ENCODE results near the gene ITLN1. TPM values are rescaled to one million over a fixed set of nuclear protein-coding genes. Genes with fewer than 3 reads are reported as not detected.

The ITLN1 gene
- total RNA-seq, 2 experiments from 2014 or later: not detected

DNA sequence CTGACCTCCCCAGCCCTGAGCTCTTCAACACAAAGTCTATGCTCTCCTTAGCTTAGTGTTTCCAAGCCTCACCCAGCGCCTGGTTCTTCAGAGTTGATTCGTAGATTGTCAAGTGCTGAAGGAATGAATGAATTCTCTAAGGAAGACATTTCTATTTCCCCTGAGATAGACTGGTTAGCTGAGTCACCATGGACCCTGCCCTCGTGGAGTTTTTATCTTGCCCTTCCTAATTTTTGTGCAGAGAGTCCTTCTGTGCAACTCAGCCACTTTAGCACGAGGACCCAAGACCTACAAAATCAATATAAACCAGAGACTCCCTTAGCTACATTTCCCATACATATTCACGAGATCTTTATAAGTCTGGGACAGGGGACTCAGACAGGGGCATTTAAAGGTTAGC, 19.6 kb downstream of the ITLN1 start:
- POLR2A ChIA-PET: no interaction called here

DNA sequence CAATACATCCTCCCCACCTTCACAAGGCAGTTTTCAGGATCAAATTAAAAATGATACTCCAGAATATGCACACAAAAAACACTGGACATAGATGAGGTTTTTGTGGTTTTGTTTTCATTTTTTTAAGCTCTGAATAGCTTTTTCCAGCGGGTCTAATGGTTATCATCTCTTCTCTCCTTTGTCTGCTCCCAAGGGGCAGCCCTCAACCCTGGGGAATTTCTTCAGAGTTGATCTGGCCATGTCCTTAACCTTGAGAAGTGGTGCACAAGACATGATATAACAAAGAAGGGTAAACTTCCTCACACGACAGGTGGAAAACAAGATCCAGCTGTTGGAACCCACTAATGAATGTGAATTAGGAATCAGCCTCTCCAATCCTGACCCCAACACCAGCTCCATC, 20.8 kb downstream of the ITLN1 start:
- ChIA-PET POLR2A (interaction anchor here (2.6 kb wide), 1 partner anchor 27 kb away, joined by 20 read pairs; no protein-coding TSS in a partner anchor), CTCF (interaction anchor here (1.1 to 7.3 kb wide), 9 partner anchors 10 to 149 kb away, joined by 3 to 93 read pairs (median 6); partner anchors contain the start of genes ITLN2 and LY9)

More for the DNA sequence above, 19.6 kb downstream of the ITLN1 start:
- H3K36me3 Mint-ChIP-seq (ENCODE audit: low read depth): peaks cover 3% of the 10 kb centered on the region
- DNase-seq: no peak
- CTCF ChIA-PET: interaction anchor here (1.2 to 7.3 kb wide), 8 partner anchors 8 to 140 kb away, joined by 3 to 93 read pairs (median 8); partner anchors contain the start of gene ITLN2
- ATAC-seq: no peak
- H3K27me3 Mint-ChIP-seq (ENCODE audit: low read depth): no peaks in the 10 kb centered on the region
- H3K27ac Mint-ChIP-seq: no peak overlapping the region
- H3K4me1 Mint-ChIP-seq (ENCODE audit: low read depth): peaks cover 50% of the 10 kb centered on the region
- no peaks in the 10 kb centered on the region for H3K9me3 Mint-ChIP-seq (ENCODE audit: insufficient read depth)
- no peak overlapping the region for H3K4me3 Mint-ChIP-seq

GRCh38 chr1:160863774-160864131, 21.2 kb downstream of the ITLN1 start:
- peak overlapping the region; percentile 13 for H3K4me3 Mint-ChIP-seq
- no peaks in the 10 kb centered on the region for H3K9me3 Mint-ChIP-seq (ENCODE audit: insufficient read depth)
- no peaks in the 10 kb centered on the region for H3K27me3 Mint-ChIP-seq (ENCODE audit: low read depth)
- POLR2A ChIA-PET: interaction anchor here (1.2 to 2.6 kb wide), 2 partner anchors 20 to 26 kb away, joined by 4 to 20 read pairs; no protein-coding TSS in a partner anchor
- peaks cover 10% of the 10 kb centered on the region for H3K36me3 Mint-ChIP-seq (ENCODE audit: low read depth)
- peak overlapping the region; percentile 21 for H3K27ac Mint-ChIP-seq
- H3K4me1 Mint-ChIP-seq (ENCODE audit: low read depth): peaks cover 55% of the 10 kb centered on the region
- CTCF ChIA-PET: interaction anchor here (1.1 to 7.3 kb wide), 10 partner anchors 10 to 148 kb away, joined by 4 to 93 read pairs (median 7); partner anchors contain the start of genes ITLN2 and LY9
- DNase-seq: no peak
- no peak for ATAC-seq

More for the DNA sequence above, 20.8 kb downstream of the ITLN1 start:
- Mint-ChIP-seq H3K27ac (no peak overlapping the region), H3K27me3 (ENCODE audit: low read depth) (no peaks in the 10 kb centered on the region), H3K4me3 (no peak overlapping the region), H3K4me1 (ENCODE audit: low read depth) (peaks cover 52% of the 10 kb centered on the region), H3K36me3 (ENCODE audit: low read depth) (peaks cover 5% of the 10 kb centered on the region), H3K9me3 (ENCODE audit: insufficient read depth) (no peaks in the 10 kb centered on the region)
- DNase-seq (no peak), ATAC-seq (no peak)

GRCh38 chr1:160863061-160863773, 21.8 kb downstream of the ITLN1 start:
- no peaks in the 10 kb centered on the region for H3K9me3 Mint-ChIP-seq (ENCODE audit: insufficient read depth)
- peaks cover 59% of the 10 kb centered on the region for H3K4me1 Mint-ChIP-seq (ENCODE audit: low read depth)
- H3K27me3 Mint-ChIP-seq (ENCODE audit: low read depth): no peaks in the 10 kb centered on the region
- ChIA-PET CTCF (interaction anchor here (0.6 to 7.3 kb wide), 15 partner anchors 11 to 148 kb away, joined by 3 to 93 read pairs (median 5); partner anchors contain the start of gene ITLN2), POLR2A (interaction anchor here (1.0 to 2.6 kb wide), 3 partner anchors 11 to 26 kb away, joined by 4 to 20 read pairs (median 6); no protein-coding TSS in a partner anchor)
- ATAC-seq: no peak
- no peak for DNase-seq
- peak overlapping the region; percentile 90 for H3K27ac Mint-ChIP-seq
- peak overlapping the region; percentile 78 for H3K4me3 Mint-ChIP-seq
- peaks cover 13% of the 10 kb centered on the region for H3K36me3 Mint-ChIP-seq (ENCODE audit: low read depth)

DNA sequence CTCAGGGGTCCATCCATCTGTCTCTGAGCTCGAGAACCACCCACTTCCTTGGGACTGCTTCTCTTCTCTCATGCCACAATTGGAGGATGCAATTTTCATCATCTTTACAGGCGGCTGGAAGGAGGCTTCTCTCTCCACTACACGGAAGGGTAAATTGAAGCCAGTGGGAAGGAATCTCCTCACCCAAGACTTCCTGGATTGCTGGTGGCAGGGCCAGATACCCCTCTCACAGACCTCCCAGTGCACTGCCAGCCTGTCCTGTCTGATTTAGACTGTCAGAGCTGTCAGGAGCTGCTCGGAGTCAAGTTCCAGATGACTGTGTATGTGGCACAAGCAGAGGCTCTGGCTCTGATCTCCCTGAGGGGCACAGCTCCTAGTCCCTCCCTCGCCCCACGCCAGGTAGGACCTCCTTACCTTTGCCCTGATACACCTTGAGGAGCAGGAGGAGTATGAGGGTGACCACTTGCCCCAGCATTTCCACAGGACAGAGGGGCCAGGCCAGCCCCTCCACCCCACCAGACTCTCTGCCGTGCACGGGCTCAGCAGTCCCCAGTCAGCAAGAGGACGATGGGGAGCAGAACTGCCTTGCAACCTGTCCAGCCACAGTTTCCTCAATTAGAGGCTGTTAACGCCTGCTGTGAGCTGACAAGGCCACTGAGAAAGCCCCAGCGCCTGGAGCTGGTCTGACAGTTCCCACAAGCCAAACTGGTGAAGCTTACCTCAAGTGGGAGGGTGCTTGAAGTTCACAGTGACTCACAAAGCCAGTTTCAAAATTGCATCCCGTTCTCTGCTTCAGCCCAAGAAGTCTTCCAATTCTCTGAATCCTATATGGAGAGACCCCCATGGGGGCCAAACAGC, 22.5 kb downstream of the ITLN1 start, which contains the start of gene CD244:
Gene CD244, minus strand, starts transcription at position 685 of the 858 bp plus-strand sequence. Its CDS starts 210 bp downstream, at position 475.
- Mint-ChIP-seq H3K4me1 (ENCODE audit: low read depth) (peaks cover 56% of the 10 kb centered on the region), H3K27ac (peak within 1 kb of the TSS; percentile 90), H3K36me3 (ENCODE audit: low read depth) (peaks cover 16% of the 10 kb centered on the region), H3K27me3 (ENCODE audit: low read depth) (no peaks in the 10 kb centered on the region), H3K4me3 (peak within 1 kb of the TSS; percentile 78), H3K9me3 (ENCODE audit: insufficient read depth) (no peaks in the 10 kb centered on the region)
- ChIA-PET CTCF (interaction anchor here (0.6 to 7.3 kb wide), 16 partner anchors 14 to 147 kb away, joined by 3 to 93 read pairs (median 5); partner anchors contain the start of gene ITLN2), POLR2A (interaction anchor here (0.8 to 2.6 kb wide), 4 partner anchors 12 to 529 kb away, joined by 3 to 20 read pairs (median 5); no protein-coding TSS in a partner anchor)
- peak; percentile 82 for DNase-seq
- ATAC-seq: peak; percentile 90

DNA sequence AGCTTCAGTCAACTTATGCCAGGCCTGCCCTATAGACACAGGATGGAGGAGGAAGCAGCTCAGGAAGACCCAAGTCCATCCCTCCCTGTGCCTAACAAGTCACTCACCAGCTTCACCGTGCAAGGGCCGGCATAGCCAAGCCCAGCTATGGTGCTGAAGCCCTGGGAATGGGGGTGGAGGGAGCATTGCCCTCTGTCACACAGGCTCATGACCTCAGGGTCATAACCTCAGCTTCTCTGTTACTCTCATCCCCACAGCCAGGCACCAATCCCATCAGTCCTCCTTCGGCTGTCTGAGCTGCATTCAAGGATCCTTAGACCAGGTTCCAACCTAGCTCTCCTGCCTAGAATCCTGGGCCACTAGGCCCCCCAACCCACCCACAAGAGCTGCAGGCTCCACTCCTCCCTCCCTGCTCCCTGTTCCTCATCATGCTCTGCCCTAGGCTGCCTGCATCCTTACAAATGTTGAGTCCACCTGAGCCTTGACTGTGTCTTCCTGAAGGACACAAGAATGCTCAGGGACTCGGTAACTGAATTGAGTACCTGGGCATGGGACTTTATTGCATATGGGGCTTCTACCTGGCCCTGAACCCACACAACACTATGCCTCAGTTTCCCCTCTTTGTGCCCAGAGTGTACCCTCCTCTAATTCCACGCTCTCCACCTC, 24.0 kb downstream of the ITLN1 start:
- ChIA-PET CTCF (interaction anchor here (0.6 to 7.3 kb wide), 7 partner anchors 14 to 138 kb away, joined by 3 to 93 read pairs (median 6); partner anchors contain the start of gene ITLN2), POLR2A (no interaction called here)
- peak overlapping the region; percentile 62 for H3K27ac Mint-ChIP-seq
- H3K9me3 Mint-ChIP-seq (ENCODE audit: insufficient read depth): no peaks in the 10 kb centered on the region
- H3K27me3 Mint-ChIP-seq (ENCODE audit: low read depth): no peaks in the 10 kb centered on the region
- peaks cover 52% of the 10 kb centered on the region for H3K4me1 Mint-ChIP-seq (ENCODE audit: low read depth)
- DNase-seq (no peak), ATAC-seq (no peak)
- peak overlapping the region; percentile 60 for H3K4me3 Mint-ChIP-seq
- peaks cover 16% of the 10 kb centered on the region for H3K36me3 Mint-ChIP-seq (ENCODE audit: low read depth)

GRCh38 chr1:160859166-160859565, 25.8 kb downstream of the ITLN1 start:
- ATAC-seq: no peak
- POLR2A ChIA-PET: no interaction called here
- no peaks in the 10 kb centered on the region for H3K9me3 Mint-ChIP-seq (ENCODE audit: insufficient read depth)
- CTCF ChIA-PET: interaction anchor here (1.1 to 8.0 kb wide), 3 partner anchors 18 to 63 kb away, joined by 3 to 86 read pairs (median 4); partner anchors contain the start of gene LY9
- no peaks in the 10 kb centered on the region for H3K27me3 Mint-ChIP-seq (ENCODE audit: low read depth)
- peaks cover 50% of the 10 kb centered on the region for H3K4me1 Mint-ChIP-seq (ENCODE audit: low read depth)
- no peak for DNase-seq
- H3K4me3 Mint-ChIP-seq: no peak overlapping the region
- H3K27ac Mint-ChIP-seq: peak overlapping the region; percentile 17
- H3K36me3 Mint-ChIP-seq (ENCODE audit: low read depth): peaks cover 15% of the 10 kb centered on the region

- H3K4me1 Mint-ChIP-seq (ENCODE audit: low read depth): peaks cover 50% of the 10 kb centered on the region
- H3K27ac Mint-ChIP-seq: no peak overlapping the region
- ATAC-seq (no peak), DNase-seq (no peak)
- no peaks in the 10 kb centered on the region for H3K9me3 Mint-ChIP-seq (ENCODE audit: insufficient read depth)
- POLR2A ChIA-PET: no interaction called here
- no peak overlapping the region for H3K4me3 Mint-ChIP-seq
- CTCF ChIA-PET: interaction anchor here (1.1 to 8.0 kb wide), 4 partner anchors 16 to 62 kb away, joined by 3 to 86 read pairs (median 4); partner anchors contain the start of gene LY9
- no peaks in the 10 kb centered on the region for H3K27me3 Mint-ChIP-seq (ENCODE audit: low read depth)
- peaks cover 18% of the 10 kb centered on the region for H3K36me3 Mint-ChIP-seq (ENCODE audit: low read depth)
Measured at GRCh38 chr1:160858507-160858906, 26.5 kb downstream of the ITLN1 start.

DNA sequence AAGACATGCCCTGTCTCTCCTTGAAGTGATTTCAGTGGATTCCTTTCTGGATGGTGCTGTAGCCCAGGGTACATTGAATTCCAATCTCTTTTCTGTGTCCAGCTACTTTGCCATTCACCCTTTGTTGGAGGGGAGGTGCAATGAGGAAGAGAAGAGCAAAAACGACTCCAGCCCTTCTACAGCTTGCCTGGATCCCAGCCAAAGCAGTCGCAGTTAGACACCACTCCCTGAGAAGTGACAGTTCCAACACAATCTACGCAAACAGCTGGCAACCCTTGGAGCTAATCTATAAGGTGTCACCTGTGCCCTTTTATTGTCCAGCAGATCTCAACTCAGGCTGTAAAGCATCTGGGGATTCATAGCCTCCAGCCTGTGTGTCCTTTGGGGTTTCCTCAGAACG, 26.9 kb downstream of the ITLN1 start:
- Mint-ChIP-seq H3K36me3 (ENCODE audit: low read depth) (peaks cover 22% of the 10 kb centered on the region), H3K27me3 (ENCODE audit: low read depth) (no peaks in the 10 kb centered on the region), H3K4me1 (ENCODE audit: low read depth) (peaks cover 47% of the 10 kb centered on the region), H3K27ac (no peak overlapping the region), H3K4me3 (no peak overlapping the region), H3K9me3 (ENCODE audit: insufficient read depth) (no peaks in the 10 kb centered on the region)
- ChIA-PET POLR2A (no interaction called here), CTCF (interaction anchor here (1.1 to 8.0 kb wide), 4 partner anchors 15 to 62 kb away, joined by 3 to 86 read pairs (median 7); partner anchors contain the start of gene LY9)
- ATAC-seq (no peak), DNase-seq (no peak)

DNA sequence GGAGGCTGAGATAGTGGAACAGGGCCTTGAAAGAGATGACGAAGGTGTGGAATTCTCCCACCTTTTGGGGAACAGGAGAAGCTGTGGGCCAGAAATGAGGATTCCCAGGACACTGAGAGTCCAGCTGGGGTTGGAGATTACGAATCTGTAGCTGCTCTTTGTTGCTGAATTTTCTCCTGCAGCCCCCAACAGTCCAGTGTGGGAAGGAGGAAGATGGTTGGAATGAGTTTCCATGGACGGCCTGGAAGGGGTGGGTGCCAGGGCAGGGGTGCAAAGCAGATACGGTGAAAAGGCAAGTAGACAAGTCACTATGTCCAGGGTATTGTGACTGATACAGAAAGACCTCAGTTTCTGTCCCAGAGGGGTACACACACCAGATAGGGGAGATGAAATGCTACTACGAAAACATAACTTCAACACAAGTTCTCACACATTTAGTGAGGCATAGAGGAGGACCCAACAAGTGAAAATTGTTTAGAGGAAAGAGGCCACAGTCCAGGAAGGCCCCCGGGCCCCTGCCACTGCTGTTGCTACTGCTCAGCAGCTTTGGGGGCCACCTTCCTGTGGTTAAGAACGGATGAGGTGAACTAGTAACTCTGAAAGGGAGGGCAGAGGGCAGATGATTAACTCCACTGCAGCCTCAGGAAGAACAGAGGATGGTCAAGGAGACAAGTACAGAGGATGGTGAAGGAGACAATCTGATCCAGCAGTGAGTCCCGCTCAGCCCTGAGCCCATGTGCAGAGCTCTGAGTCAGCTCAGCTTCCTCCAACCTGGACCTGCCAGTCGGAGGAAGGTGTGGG, 29.6 kb downstream of the ITLN1 start:
- ATAC-seq: peak; percentile 77
- no peak overlapping the region for H3K27ac Mint-ChIP-seq
- H3K36me3 Mint-ChIP-seq (ENCODE audit: low read depth): peaks cover 30% of the 10 kb centered on the region
- ChIA-PET POLR2A (interaction anchor here (1.4 to 2.7 kb wide), 2 partner anchors 12 to 18 kb away, joined by 5 to 22 read pairs; no protein-coding TSS in a partner anchor), CTCF (interaction anchor here (0.8 to 8.0 kb wide), 13 partner anchors 8 to 172 kb away, joined by 3 to 86 read pairs (median 4); partner anchors contain the start of gene ITLN2)
- no peak overlapping the region for H3K4me3 Mint-ChIP-seq
- no peaks in the 10 kb centered on the region for H3K27me3 Mint-ChIP-seq (ENCODE audit: low read depth)
- H3K9me3 Mint-ChIP-seq (ENCODE audit: insufficient read depth): no peaks in the 10 kb centered on the region
- H3K4me1 Mint-ChIP-seq (ENCODE audit: low read depth): peaks cover 27% of the 10 kb centered on the region
- DNase-seq: peak; percentile 71

Measured in activated CD8-positive, alpha-beta T cell treated with anti-CD3 and anti-CD28 coated beads, Interleukin-2, amount 10 ng/mL, durations not matched to agents 7 days and 5 days (primary cell).